Adrenal gland (tissue), 5 donors: ENCODE measurements around the gene ARHGAP27.

Experiments used
- CTCF ChIP-seq, 6 experiments: fragments of 450-650 bp in 4 of 6; fragments of 200-600 bp in 2 of 6; sonication (generic) in 1 of 6; IDR thresholded peaks; 1 replicate in 5 of 6; 2 replicates in 1 of 6; pipeline versions ENCODE4 v1.5.1 to v1.8.0; 2016 to 2021; ENCODE audit warnings: antibody characterized with exemption in 6 of 6, mild to moderate bottlenecking in 2 of 6, moderate library complexity in 1 of 6
- POLR2A ChIP-seq, 2 donors: fragments of 450-650 bp; IDR thresholded peaks; one replicate each; pipeline ENCODE4 v1.6.1; 2017; ENCODE audit warnings: antibody characterized with exemption in 2 of 2, mild to moderate bottlenecking in 2 of 2, moderate library complexity in 1 of 2
- donor health status: DM: no; HTN: no; CAD: no.

GRCh38 chr17:45430738-45431530 is 1.7 kb downstream of the ARHGAP27 start:
- TF ChIP-seq CTCF (IDR thresholded peaks at IDR 0.05) (no peak), POLR2A (IDR thresholded peaks at IDR 0.05) (no peak)
